CD4-positive, alpha-beta T cell treated with Interleukin-2 at 100 ng/mL for 4 hours (primary cell): Measurements from ENCODE around the gene AJUBA.
A peak's percentile ranks its signal among the peaks of the same experiment; 100 is the strongest.
"Not testable (repeated sequence)": the region's sequence is repeated elsewhere in the genome, so short reads cannot be mapped to it uniquely, and the experiment has no call there.

Source experiments
- DNase-seq: peaks from one replicate; pipeline ENCODE4 v3.0.0-alpha.2; 2020; ENCODE audit warnings: low spot score

The AJUBA gene

GRCh38 chr14:22979748-22980392, 2.5 kb downstream of the AJUBA start:
- DNase-seq: no peak

GRCh38 chr14:22978981-22979671, 3.2 kb downstream of the AJUBA start:
- DNase-seq: no peak

- DNase-seq: no peak
Measured at GRCh38 chr14:22978487-22978837, 3.9 kb downstream of the AJUBA start.

GRCh38 chr14:22977684-22978486, 4.5 kb downstream of the AJUBA start:
- no peak for DNase-seq

GRCh38 chr14:22977434-22977683, 5.0 kb downstream of the AJUBA start:
- DNase-seq: no peak

- no peak for DNase-seq
Measured at GRCh38 chr14:22976620-22977433, 5.5 kb downstream of the AJUBA start.

- DNase-seq: no peak
Measured at GRCh38 chr14:22974530-22975313, 7.6 kb downstream of the AJUBA start.

- peak; percentile 52 for DNase-seq
Measured at GRCh38 chr14:22973217-22974032, 8.9 kb downstream of the AJUBA start.

- no peak for DNase-seq
Measured at GRCh38 chr14:22972313-22972930, 9.9 kb downstream of the AJUBA start.

GRCh38 chr14:22971152-22971551, 11.2 kb downstream of the AJUBA start:
- DNase-seq: no peak

GRCh38 chr14:22966783-22967269, 15.5 kb downstream of the AJUBA start:
- no peak for DNase-seq

- not testable (repeated sequence) for DNase-seq
Measured at GRCh38 chr14:22965916-22966782, 16.2 kb downstream of the AJUBA start.

- DNase-seq: no peak
Measured at GRCh38 chr14:22962061-22962676, 20.2 kb downstream of the AJUBA start.

- DNase-seq: no peak
Measured at GRCh38 chr14:22955702-22956569, 26.4 kb downstream of the AJUBA start.

GRCh38 chr14:22952418-22952817, 29.9 kb downstream of the AJUBA start:
- DNase-seq: no peak

GRCh38 chr14:22951795-22952194, 30.6 kb downstream of the AJUBA start:
- not testable (repeated sequence) for DNase-seq

- no peak for DNase-seq
Measured at GRCh38 chr14:22945642-22946041, 36.7 kb downstream of the AJUBA start.

- no peak for DNase-seq
Measured at GRCh38 chr14:22939684-22940083, 42.7 kb downstream of the AJUBA start.
